Measurements from ENCODE around the gene HRG. TPM values are rescaled to one million over a fixed set of nuclear protein-coding genes. Genes with fewer than 3 reads are reported as not detected.

HRG gene
- total RNA-seq, 4 donors from 2014 or later = not detected

- no peak for DNase-seq (ENCODE audit: low spot score)
- no peak for ATAC-seq (ENCODE audit: low FRiP score)
- no peak for TF ChIP-seq CTCF (IDR thresholded peaks at IDR 0.05)
Measured at GRCh38 chr3:186646106-186646505, 19.7 kb upstream of the HRG start.

GRCh38 chr3:186646841-186647240 lies 19.0 kb upstream of the HRG start:
- ATAC-seq (ENCODE audit: low FRiP score) = no peak
- DNase-seq (ENCODE audit: low spot score) = no peak
- TF ChIP-seq CTCF (IDR thresholded peaks at IDR 0.05) = no peak

- ATAC-seq (ENCODE audit: low FRiP score) = no peak
- DNase-seq (ENCODE audit: low spot score) = no peak
- no peak for TF ChIP-seq CTCF (IDR thresholded peaks at IDR 0.05)
Measured at GRCh38 chr3:186648851-186649250, 17.0 kb upstream of the HRG start.

GRCh38 chr3:186651678-186652215 lies 14.1 kb upstream of the HRG start:
- ATAC-seq (ENCODE audit: low FRiP score) = no peak
- DNase-seq (ENCODE audit: low spot score) = no peak
- TF ChIP-seq CTCF (IDR thresholded peaks at IDR 0.05) = no peak

- no peak for ATAC-seq (ENCODE audit: low FRiP score)
- no peak for DNase-seq (ENCODE audit: low spot score)
- TF ChIP-seq CTCF (IDR thresholded peaks at IDR 0.05) = no peak
Measured at GRCh38 chr3:186653080-186653707, 12.6 kb upstream of the HRG start.

- no peak for ATAC-seq (ENCODE audit: low FRiP score)
- no peak for DNase-seq (ENCODE audit: low spot score)
- no peak for TF ChIP-seq CTCF (IDR thresholded peaks at IDR 0.05)
Measured at GRCh38 chr3:186653984-186654383, 11.8 kb upstream of the HRG start.

Data from omental fat pad (tissue), 4 donors.